GM10248 (cell line): ENCODE data around the gene SMYD3.

Source experiments
- CTCF ChIA-PET: fragments of 300-600 bp; sonication (Branson Sonifier 250); formaldehyde crosslinking; extraction: SDS; loops from one replicate; lab custom pipeline; 2021; ENCODE audit warnings: antibody characterized with exemption; lab: Yijun Ruan, JAX
- POLR2A ChIA-PET: fragments of 350-650 bp; sonication (Branson Sonifier 250); formaldehyde crosslinking; extraction: SDS; loops from one replicate; lab custom pipeline; 2020; ENCODE audit warnings: antibody characterized with exemption; lab: Yijun Ruan, JAX
- DNase-seq: peaks from one replicate; pipeline ENCODE4 v3.0.0; 2012; ENCODE audit errors: extremely low spot score
- CTCF ChIP-seq: IDR thresholded peaks from 2 replicates; pipeline ENCODE4 v1.5.1; 2012; ENCODE audit warnings: mild to moderate bottlenecking, low read depth; ENCODE audit errors: extremely low read depth, missing control alignments, control extremely low read depth

Gene SMYD3

GRCh38 chr1:245772325-245772724, 734.8 kb downstream of the SMYD3 start:
- no peak for DNase-seq
- CTCF ChIA-PET: no interaction called here
- POLR2A ChIA-PET: no interaction called here
- no peak for TF ChIP-seq CTCF

- ChIA-PET CTCF (interaction anchor here (1.6 kb wide), 1 partner anchor 11 kb away, joined by 8 read pairs; no protein-coding TSS in a partner anchor), POLR2A (no interaction called here)
- no peak for TF ChIP-seq CTCF
- no peak for DNase-seq
Measured at GRCh38 chr1:245771511-245772281, 735.4 kb downstream of the SMYD3 start.

- DNase-seq: no peak
- POLR2A ChIA-PET: no interaction called here
- no peak for TF ChIP-seq CTCF
- CTCF ChIA-PET: interaction anchor here (0.8 to 1.6 kb wide), 3 partner anchors 9 to 20 kb away, joined by 3 to 8 read pairs (median 5); no protein-coding TSS in a partner anchor
Measured at GRCh38 chr1:245770156-245770555, 736.9 kb downstream of the SMYD3 start.

- no peak for DNase-seq
- ChIA-PET POLR2A (no interaction called here), CTCF (no interaction called here)
- TF ChIP-seq CTCF: no peak
Measured at GRCh38 chr1:245768596-245768995, 738.5 kb downstream of the SMYD3 start.

- POLR2A ChIA-PET: no interaction called here
- no peak for DNase-seq
- no peak for TF ChIP-seq CTCF
- CTCF ChIA-PET: no interaction called here
Measured at GRCh38 chr1:245765230-245766000, 741.7 kb downstream of the SMYD3 start.

GRCh38 chr1:245763873-245764331, 743.2 kb downstream of the SMYD3 start:
- DNase-seq: no peak
- CTCF ChIA-PET: no interaction called here
- no peak for TF ChIP-seq CTCF
- POLR2A ChIA-PET: no interaction called here
